ENCODE measurements around the gene FFAR3.

The FFAR3 gene

DNA sequence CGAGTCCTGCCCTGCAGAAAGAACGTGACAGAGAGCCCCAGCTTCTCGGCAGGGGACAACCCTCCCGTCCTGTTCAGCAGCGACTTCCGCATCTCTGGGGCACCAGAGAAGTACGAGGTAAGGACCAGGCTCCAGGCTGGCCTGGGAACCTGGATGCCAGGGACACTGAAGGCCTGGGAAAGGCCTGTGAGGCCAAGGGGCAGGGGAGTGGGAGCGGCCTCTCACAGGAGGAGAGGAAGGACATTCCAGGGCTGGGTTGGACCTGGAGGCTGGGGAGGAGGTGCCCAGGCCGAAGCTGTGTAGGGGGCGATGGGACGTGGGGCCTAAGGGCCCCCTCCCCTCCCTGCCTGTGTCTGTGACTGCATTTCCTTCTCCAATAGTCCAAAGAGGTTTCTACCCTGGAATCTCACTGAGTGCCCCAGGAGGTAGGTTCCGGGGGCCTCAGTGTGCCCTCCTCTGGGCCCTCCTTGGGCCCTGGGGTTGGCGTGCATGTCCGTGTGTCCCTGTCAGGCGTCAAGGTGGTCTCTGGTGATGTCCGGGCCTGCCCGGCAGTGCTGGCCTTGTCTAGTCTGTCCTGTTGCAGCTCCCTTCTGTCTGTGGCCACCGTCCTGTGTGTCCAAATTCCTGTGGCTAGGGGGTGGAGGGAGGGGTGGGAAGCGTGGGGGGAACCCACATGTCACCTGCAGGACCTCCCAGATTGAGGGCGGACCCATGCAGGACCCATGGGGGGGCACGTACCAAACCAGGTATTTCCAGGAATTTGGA is 46.2 kb upstream of the FFAR3 start:
- Mint-ChIP-seq H3K27me3 (ENCODE audit: low read depth) (no peaks in the 10 kb centered on the region), H3K4me1 (peaks cover 48% of the 10 kb centered on the region), H3K36me3 (ENCODE audit: low read depth) (no peaks in the 10 kb centered on the region), H3K4me3 (peak overlapping the region in 1 of 3 experiments; percentile 19), H3K9me3 (no peaks in the 10 kb centered on the region), H3K27ac (peak overlapping the region; percentile 43 to 98 (median 78))
- TF ChIP-seq CTCF (IDR thresholded peaks at IDR 0.05; ENCODE audit: unreplicated experiment in 3 of 3), result no peak

DNA sequence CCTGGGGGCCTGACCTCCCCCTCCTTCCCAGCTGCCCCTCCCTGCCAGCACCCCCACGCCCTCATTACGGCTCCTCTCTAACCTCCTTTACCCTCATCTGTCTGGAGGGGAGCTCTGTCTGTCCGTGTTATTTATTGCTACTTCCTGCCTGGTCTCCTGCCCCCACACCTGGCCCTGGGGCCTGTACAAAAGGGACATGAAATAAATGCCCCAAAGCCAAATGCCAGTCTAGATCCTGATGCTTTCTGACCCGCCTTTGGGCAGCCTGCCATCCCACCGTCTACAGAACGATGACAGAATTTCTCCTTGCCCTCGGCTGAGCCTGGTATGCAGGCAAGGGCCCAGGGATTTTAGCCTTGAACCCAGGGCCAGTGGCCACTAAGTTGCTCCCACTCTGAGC is 44.7 kb upstream of the FFAR3 start:
- H3K4me1 Mint-ChIP-seq, result peaks cover 39% of the 10 kb centered on the region
- no peaks in the 10 kb centered on the region for H3K36me3 Mint-ChIP-seq (ENCODE audit: low read depth)
- H3K27ac Mint-ChIP-seq, result peak overlapping the region; percentile 29 to 63 (median 57)
- no peak for TF ChIP-seq CTCF (IDR thresholded peaks at IDR 0.05; ENCODE audit: unreplicated experiment in 3 of 3)
- no peaks in the 10 kb centered on the region for H3K27me3 Mint-ChIP-seq (ENCODE audit: low read depth)
- no peak overlapping the region for H3K4me3 Mint-ChIP-seq
- H3K9me3 Mint-ChIP-seq, result no peaks in the 10 kb centered on the region

- Mint-ChIP-seq H3K4me3 (no peak overlapping the region), H3K27me3 (ENCODE audit: low read depth) (no peaks in the 10 kb centered on the region), H3K4me1 (peaks cover 35% of the 10 kb centered on the region), H3K9me3 (no peaks in the 10 kb centered on the region), H3K36me3 (ENCODE audit: low read depth) (no peaks in the 10 kb centered on the region), H3K27ac (peak overlapping the region; percentile 41 to 71 (median 63))
- TF ChIP-seq CTCF (IDR thresholded peaks at IDR 0.05; ENCODE audit: unreplicated experiment in 3 of 3), result no peak
Measured at GRCh38 chr19:35314031-35314430, 44.2 kb upstream of the FFAR3 start.

DNA sequence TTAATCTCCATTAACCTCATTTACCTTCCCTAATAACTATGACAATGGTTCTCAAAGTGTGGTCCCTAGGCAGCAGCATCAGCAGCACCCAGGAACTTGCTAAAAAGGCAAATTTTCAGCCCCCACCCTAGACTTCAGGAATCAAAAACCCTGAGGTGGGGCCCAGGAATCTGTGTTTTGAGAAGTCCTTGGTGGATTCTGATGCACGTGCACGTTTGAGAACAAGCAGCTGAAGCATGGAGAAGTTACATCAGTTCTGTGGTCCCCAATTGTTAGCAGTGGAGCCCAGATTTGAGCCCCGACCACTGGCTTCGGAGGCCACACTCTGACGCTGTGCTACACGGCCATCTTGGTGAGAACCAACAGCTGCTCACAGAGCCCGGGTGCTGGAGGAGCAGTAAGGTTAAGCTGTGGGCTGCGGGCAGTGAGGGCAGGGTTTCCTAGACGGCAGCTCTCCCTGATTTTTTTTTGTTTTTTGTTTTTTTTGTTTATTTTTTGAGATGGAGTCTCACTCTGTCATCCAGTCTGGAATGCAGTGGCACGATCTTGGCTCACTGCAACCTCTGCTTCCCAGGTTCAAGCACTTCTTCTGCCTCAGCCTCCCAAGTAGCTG is 43.3 kb upstream of the FFAR3 start:
- H3K36me3 Mint-ChIP-seq (ENCODE audit: low read depth), result no peaks in the 10 kb centered on the region
- H3K4me3 Mint-ChIP-seq, result no peak overlapping the region
- TF ChIP-seq CTCF (IDR thresholded peaks at IDR 0.05; ENCODE audit: unreplicated experiment in 3 of 3), result no peak
- peak overlapping the region; percentile 41 to 71 (median 63) for H3K27ac Mint-ChIP-seq
- H3K9me3 Mint-ChIP-seq, result no peaks in the 10 kb centered on the region
- peaks cover 26% of the 10 kb centered on the region for H3K4me1 Mint-ChIP-seq
- no peaks in the 10 kb centered on the region for H3K27me3 Mint-ChIP-seq (ENCODE audit: low read depth)

DNA sequence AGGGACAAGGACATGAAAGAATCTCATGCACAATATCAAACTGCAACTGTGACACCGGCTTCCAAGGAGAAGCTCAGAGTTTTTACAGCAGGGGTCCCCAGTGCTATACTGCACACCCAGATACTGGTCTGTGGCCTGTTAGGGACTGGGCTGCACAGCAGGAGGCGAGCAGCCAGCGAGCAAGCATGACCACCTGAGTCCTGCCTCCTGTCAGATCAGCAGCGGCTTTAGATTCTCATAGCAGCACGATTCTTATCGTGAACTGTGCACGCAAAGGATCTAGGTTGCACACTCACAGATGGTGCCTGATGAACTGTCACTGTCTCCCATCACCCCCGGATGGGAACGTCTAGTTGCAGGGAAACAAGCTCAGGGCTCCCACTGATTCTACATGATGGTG is 42.4 kb upstream of the FFAR3 start:
- H3K9me3 Mint-ChIP-seq, result no peaks in the 10 kb centered on the region
- H3K36me3 Mint-ChIP-seq (ENCODE audit: low read depth), result no peaks in the 10 kb centered on the region
- no peak for TF ChIP-seq CTCF (IDR thresholded peaks at IDR 0.05; ENCODE audit: unreplicated experiment in 3 of 3)

More for the DNA sequence above, 42.4 kb upstream of the FFAR3 start:
- Mint-ChIP-seq H3K27me3 (ENCODE audit: low read depth) (no peaks in the 10 kb centered on the region), H3K27ac (peak overlapping the region; percentile 25 to 78 (median 55)), H3K4me1 (peaks cover 18% of the 10 kb centered on the region), H3K4me3 (no peak overlapping the region)
